Breast epithelium (tissue), 3 donors: Measurements from ENCODE around the gene PROSER3.

ENCODE experiments used
- CTCF ChIP-seq, 3 donors: fragments of 450-650 bp; IDR thresholded peaks; one replicate each; pipeline ENCODE4 v1.5.1; 2016 to 2017; ENCODE audit warnings: antibody characterized with exemption in 3 of 3, mild to moderate bottlenecking in 3 of 3, moderate library complexity in 3 of 3
- POLR2A ChIP-seq: fragments of 450-650 bp; IDR thresholded peaks from one replicate; pipeline ENCODE4 v1.6.1; 2016; ENCODE audit warnings: antibody characterized with exemption, mild to moderate bottlenecking, moderate library complexity
- POLR2AphosphoS5 ChIP-seq, 3 donors: sonication (generic); formaldehyde crosslinking; IDR thresholded peaks; one replicate each; pipeline ENCODE4 v1.6.1; 2017; ENCODE audit warnings: antibody characterized with exemption in 3 of 3

GRCh38 chr19:35715355-35715809 is 42.6 kb upstream of the PROSER3 start:
- no peak for TF ChIP-seq CTCF (IDR thresholded peaks at IDR 0.05)
- TF ChIP-seq POLR2A, result no peak
- TF ChIP-seq POLR2AphosphoS5 (IDR thresholded peaks at IDR 0.05), result no peak
